HepG2 (cell line): Measurements from ENCODE around the gene ITGB5. TPM values are rescaled to one million over a fixed set of nuclear protein-coding genes. Genes with fewer than 3 reads are reported as not detected.

Experiments
- ATAC-seq: fragments of 200-7000 bp; cut with Tn5 transposase; 3 replicates; pipeline ENCODE4 v1.9.1; 2020; ENCODE audit warnings: mild to moderate bottlenecking, moderate library complexity
- BruUV-seq: library from RNA; stranded (reverse); fragments of 400-500 nt; replicated peaks from 2 replicates; lab custom pipeline; 2021; lab: Mats Ljungman, UMichigan
- CTCF ChIA-PET: fragments of 300-600 bp; formaldehyde crosslinking; extraction: SDS; loops from one replicate; lab custom pipeline; 2021; ENCODE audit warnings: low total read pairs, inconsistent platforms, low intra/inter-chr PET ratio; lab: Yijun Ruan, JAX
- POLR2A ChIA-PET: fragments of 350-600 bp; sonication (Branson Sonifier 250); formaldehyde crosslinking; loops from one replicate; lab custom pipeline; 2020; ENCODE audit warnings: antibody characterized with exemption, inconsistent platforms; lab: Yijun Ruan, JAX
- DNase-seq: peaks from one replicate; pipeline ENCODE4 v3.0.0-alpha.2; 2015; ENCODE audit warnings: low spot score
- FAIRE-seq: peaks from 3 replicates; lab custom pipeline; 2011; peaks lifted over from hg19 to GRCh38; lab: Jason Lieb, UNC
- H2AFZ ChIP-seq: one replicate; pipeline ENCODE4 v1.6.1; 2011; ENCODE audit warnings: low read length, inconsistent platforms
- H3K27ac ChIP-seq: fragments of 300-600 bp; 3 replicates; pipeline ENCODE4 v1.8.0; 2011; ENCODE audit warnings: mixed run types, mild to moderate bottlenecking, mixed read lengths, low read length, inconsistent platforms; ENCODE audit not compliant: insufficient read depth; ENCODE audit errors: extremely low read length
- H3K27me3 ChIP-seq, 2 experiments: fragments of 200-600 bp in 1 of 2; 2 replicates in 1 of 2; 3 replicates in 1 of 2; pipeline versions ENCODE4 v1.6.0 to v1.8.0; 2011; ENCODE audit warnings: low read length in 2 of 2, mild to moderate bottlenecking in 2 of 2, moderate library complexity in 2 of 2, inconsistent platforms in 1 of 2; ENCODE audit not compliant: insufficient read depth in 2 of 2, control insufficient read depth in 1 of 2
- H3K36me3 ChIP-seq, 2 experiments: fragments of 200-600 bp in 1 of 2; replicated peaks in 1 of 2; 2 replicates in 1 of 2; 3 replicates in 1 of 2; pipeline versions ENCODE4 v1.5.1 to v1.8.0; 2011; ENCODE audit warnings: low read length in 2 of 2, inconsistent platforms in 1 of 2; ENCODE audit not compliant: insufficient read depth in 2 of 2, control insufficient read depth in 1 of 2
- H3K4me1 ChIP-seq: 2 replicates; pipeline ENCODE4 v1.5.1; 2012; ENCODE audit warnings: low read length, inconsistent platforms; ENCODE audit not compliant: insufficient read depth
- H3K4me2 ChIP-seq: 2 replicates; pipeline ENCODE4 v1.6.0; 2011; ENCODE audit warnings: low read depth, low read length, inconsistent platforms
- H3K4me3 ChIP-seq, 3 experiments: fragments of 200-600 bp in 1 of 3; sonication (generic), shearing (Covaris generic) in 1 of 3; replicated peaks in 1 of 3; 2 replicates each; pipeline ENCODE4 v1.5.1; 2011 to 2016; ENCODE audit warnings: low read length in 3 of 3, inconsistent platforms in 2 of 3, low read depth in 2 of 3, mild to moderate bottlenecking in 2 of 3, control low read depth in 1 of 3, mixed read lengths in 1 of 3; ENCODE audit not compliant: insufficient read depth in 1 of 3
- H3K79me2 ChIP-seq: one replicate; pipeline ENCODE4 v1.6.1; 2011; ENCODE audit warnings: low read length, inconsistent platforms; ENCODE audit not compliant: insufficient read depth
- H3K9ac ChIP-seq: 2 replicates; pipeline ENCODE4 v1.6.0; 2011; ENCODE audit warnings: mild to moderate bottlenecking, low read depth, low read length, inconsistent platforms; ENCODE audit not compliant: insufficient read depth
- H3K9me3 ChIP-seq: 2 replicates; pipeline ENCODE4 v1.5.1; 2012; ENCODE audit warnings: mild to moderate bottlenecking, low read length
- H4K20me1 ChIP-seq: 2 replicates; pipeline ENCODE4 v1.6.0; 2011; ENCODE audit warnings: inconsistent platforms, mild to moderate bottlenecking, low read length, moderate library complexity; ENCODE audit not compliant: insufficient read depth
- AHDC1 ChIP-seq: sonication (generic); formaldehyde crosslinking; IDR thresholded peaks from 2 replicates; pipeline ENCODE4 v1.5.1; 2020; ENCODE audit warnings: mild to moderate bottlenecking, missing genetic modification reagents, borderline replicate concordance
- KDM2A ChIP-seq: sonication (generic); formaldehyde crosslinking; IDR thresholded peaks from 2 replicates; pipeline ENCODE4 v1.4.0; 2020; ENCODE audit warnings: low read depth, missing genetic modification reagents, borderline replicate concordance
- KDM5A ChIP-seq: fragments of 200-600 bp; sonication (generic); IDR thresholded peaks from 2 replicates; pipeline ENCODE4 v1.7.0; 2018; ENCODE audit warnings: antibody characterized with exemption, mild to moderate bottlenecking, low read length, borderline replicate concordance
- KDM5B ChIP-seq: sonication (generic); formaldehyde crosslinking; IDR thresholded peaks from 2 replicates; pipeline ENCODE4 v1.4.0; 2020; ENCODE audit warnings: missing genetic modification reagents, mild to moderate bottlenecking, borderline replicate concordance
- TAF1 ChIP-seq: sonication (generic); formaldehyde crosslinking; IDR thresholded peaks from 2 replicates; pipeline ENCODE4 v1.4.0; 2020; ENCODE audit warnings: missing genetic modification reagents
- ZGPAT ChIP-seq: IDR thresholded peaks from 2 replicates; pipeline ENCODE4 v1.6.1; 2016; ENCODE audit warnings: mild to moderate bottlenecking
- ZNF570 ChIP-seq: sonication (generic); formaldehyde crosslinking; IDR thresholded peaks from 2 replicates; pipeline ENCODE4 v1.4.0; 2020; ENCODE audit warnings: mild to moderate bottlenecking, missing genetic modification reagents, borderline replicate concordance
- ZNF605 ChIP-seq: sonication (generic); formaldehyde crosslinking; IDR thresholded peaks from 2 replicates; pipeline ENCODE4 v1.8.0; 2022; ENCODE audit warnings: mild to moderate bottlenecking, missing genetic modification reagents
- ZNF841 ChIP-seq: sonication (generic); formaldehyde crosslinking; IDR thresholded peaks from 2 replicates; pipeline ENCODE4 v1.8.1; 2023; ENCODE audit warnings: missing genetic modification reagents, borderline replicate concordance
- WGBS: methylation state at CpG from one replicate; pipeline ENCODE4 v1.1.6; 2017; ENCODE audit warnings: low lambda C conversion rate; 5-methylcytosine and 5-hydroxymethylcytosine counted together
- in situ Hi-C: cut with HindIII; loops from 2 replicates; pipeline ENCODE4 v1.10.0; 2017; ENCODE audit warnings: low pct_unique_long_range_greater_than_20kb; ENCODE audit not compliant: extremely low pct_ligation_motif_present
- intact Hi-C: fragments of 100-400 bp; cut with micrococcal nuclease; formaldehyde crosslinking; loops from one replicate; pipeline ENCODE4 v1.10.0; 2022; ENCODE audit not compliant: unreplicated experiment
- polyA plus RNA-seq, 8 experiments: library from polyadenylated mRNA; depleted of rRNA in 3 of 8; stranded (reverse) in 7 of 8; unstranded in 1 of 8; fragments of >200 nt; fragmentation: Illumina TruSeq in 4 of 8; extraction: Trizol in 4 of 8; gene quantifications; 2 replicates each; pipeline versions ENCODE4 v1.2.1 to v1.2.3, GENCODE V29; 2011 to 2016; ENCODE audit warnings: low read depth in 4 of 8, missing spikeins in 1 of 8, mixed read lengths in 1 of 8; ENCODE audit not compliant: insufficient read depth in 1 of 8
- total RNA-seq, 5 experiments: library from RNA; depleted of rRNA; stranded (reverse); fragments of >200 nt; fragmentation: Illumina TruSeq; extraction: Trizol; gene quantifications; 2 replicates each; pipeline ENCODE4 v1.2.3, GENCODE V29; 2016; ENCODE audit warnings: low read depth in 1 of 5
- TF ChIP-seq, protein P1 (sequence below): sonication (generic); formaldehyde crosslinking; IDR thresholded peaks from 2 replicates; pipeline ENCODE4 v1.8.1; 2023; ENCODE audit warnings: mild to moderate bottlenecking, moderate library complexity, missing genetic modification reagents
- TF ChIP-seq, protein P2 (sequence below): sonication (generic); formaldehyde crosslinking; IDR thresholded peaks from 2 replicates; pipeline ENCODE4 v1.4.0; 2020; ENCODE audit warnings: missing genetic modification reagents

The ITGB5 gene
- total and polyA plus RNA-seq, 2 of the 13 experiments (the other 11 are each of a cell fraction or from before 2014, with no cell fraction given), result 74.1 to 343 TPM

DNA sequence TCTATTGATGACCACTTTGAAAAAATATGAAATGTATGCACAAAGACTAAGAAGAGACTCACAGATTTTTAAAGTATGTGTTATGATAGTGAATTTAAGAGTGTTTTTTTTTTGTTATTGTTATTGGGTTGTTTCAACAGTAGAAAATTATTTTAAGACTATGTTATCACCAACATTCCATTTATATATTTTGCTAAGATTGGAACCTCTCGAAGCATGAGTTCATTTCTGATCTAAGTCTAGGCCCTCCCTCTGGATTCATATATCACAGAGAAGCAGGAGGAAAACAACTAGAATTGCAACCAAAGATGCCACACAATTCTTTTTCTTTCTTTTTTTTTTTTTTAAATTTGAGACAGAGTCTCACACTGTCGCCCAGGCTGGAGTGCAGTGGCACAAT, 46.8 kb downstream of the ITGB5 start:
- Histone ChIP-seq H3K79me2 (peaks cover 16% of the 10 kb centered on the region), H3K27me3 (no peaks in the 10 kb centered on the region), H3K9me3 (no peaks in the 10 kb centered on the region), H3K9ac (no peak overlapping the region), H3K36me3 (peaks cover 19 to 39% of the 10 kb centered on the region in 2 experiments), H3K4me2 (no peak overlapping the region), H2AFZ (no peak overlapping the region), H3K4me3 (no peak overlapping the region), H3K27ac (peak overlapping the region; percentile 100), H4K20me1 (no peaks in the 10 kb centered on the region), H3K4me1 (peaks cover 66% of the 10 kb centered on the region)
- CTCF ChIA-PET, result no interaction called here
- no peak for ATAC-seq
- 99% methylated on average over 2 of the region's 2 CpGs for WGBS
- TF ChIP-seq ZNF570 (CRISPR knock-in tag) (no peak), KDM5B (CRISPR knock-in tag) (no peak), TAF1 (CRISPR knock-in tag) (no peak), ZGPAT (CRISPR knock-in tag) (no peak), KDM5A (no peak), AHDC1 (no peak), ZNF605 (no peak), KDM2A (CRISPR knock-in tag) (no peak), ZNF841 (CRISPR knock-in tag) (no peak)
- TF ChIP-seq, protein P1, sequence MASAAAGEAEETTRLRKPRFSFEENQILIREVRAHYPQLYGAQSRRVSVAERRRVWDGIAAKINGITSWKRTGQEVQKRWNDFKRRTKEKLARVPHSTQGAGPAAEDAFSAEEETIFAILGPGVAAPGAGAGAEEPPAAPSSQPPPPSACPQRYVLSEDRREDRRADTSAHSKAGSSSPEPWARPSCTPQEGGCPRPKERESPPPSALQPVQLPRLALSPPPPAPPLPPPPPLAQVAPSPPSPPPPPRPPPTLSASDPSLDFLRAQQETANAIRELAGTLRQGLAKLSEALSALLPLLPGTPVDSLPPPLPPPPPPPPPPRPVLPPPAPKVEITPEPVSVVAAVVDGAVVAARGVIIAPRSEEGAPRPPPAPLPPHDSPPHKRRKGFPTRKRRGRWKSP (CRISPR knock-in tag), result no peak
- TF ChIP-seq, protein P2, sequence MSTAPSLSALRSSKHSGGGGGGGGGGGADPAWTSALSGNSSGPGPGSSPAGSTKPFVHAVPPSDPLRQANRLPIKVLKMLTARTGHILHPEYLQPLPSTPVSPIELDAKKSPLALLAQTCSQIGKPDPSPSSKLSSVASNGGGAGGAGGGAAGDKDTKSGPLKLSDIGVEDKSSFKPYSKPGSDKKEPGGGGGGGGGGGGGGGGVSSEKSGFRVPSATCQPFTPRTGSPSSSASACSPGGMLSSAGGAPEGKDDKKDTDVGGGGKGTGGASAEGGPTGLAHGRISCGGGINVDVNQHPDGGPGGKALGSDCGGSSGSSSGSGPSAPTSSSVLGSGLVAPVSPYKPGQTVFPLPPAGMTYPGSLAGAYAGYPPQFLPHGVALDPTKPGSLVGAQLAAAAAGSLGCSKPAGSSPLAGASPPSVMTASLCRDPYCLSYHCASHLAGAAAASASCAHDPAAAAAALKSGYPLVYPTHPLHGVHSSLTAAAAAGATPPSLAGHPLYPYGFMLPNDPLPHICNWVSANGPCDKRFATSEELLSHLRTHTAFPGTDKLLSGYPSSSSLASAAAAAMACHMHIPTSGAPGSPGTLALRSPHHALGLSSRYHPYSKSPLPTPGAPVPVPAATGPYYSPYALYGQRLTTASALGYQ (CRISPR knock-in tag), result no peak
- intact Hi-C loops, result no loop called here
- in situ Hi-C loops, result no loop called here
- DNase-seq, result no peak
- POLR2A ChIA-PET, result no interaction called here
- BruUV-seq, result no TSS peak
- no peak for FAIRE-seq
